Effector memory CD4-positive, alpha-beta T cell (primary cell): ENCODE measurements around the gene RNF130.

Experiments used
- DNase-seq, 3 donors: peaks; one replicate each; pipeline ENCODE4 v3.0.0-alpha.2; 2020
- H3K27ac ChIP-seq: 2 replicates; pipeline ENCODE4 v1.7.0; 2013; ENCODE audit warnings: mild to moderate bottlenecking, low read length, moderate library complexity; ENCODE audit not compliant: insufficient read depth, poor library complexity, severe bottlenecking
- H3K27me3 ChIP-seq: replicated peaks from 2 replicates; pipeline ENCODE4 v1.7.0; 2013; ENCODE audit warnings: mild to moderate bottlenecking, low read length; ENCODE audit not compliant: insufficient read depth, control insufficient read depth, poor library complexity, severe bottlenecking
- H3K36me3 ChIP-seq: 2 replicates; pipeline ENCODE4 v1.7.0; 2013; ENCODE audit warnings: mild to moderate bottlenecking, low read length, moderate library complexity; ENCODE audit not compliant: control insufficient read depth, insufficient read depth
- H3K4me1 ChIP-seq: 2 replicates; pipeline ENCODE4 v1.7.0; 2013; ENCODE audit warnings: low read length, mild to moderate bottlenecking; ENCODE audit not compliant: control insufficient read depth, insufficient read depth, poor library complexity, severe bottlenecking
- H3K4me3 ChIP-seq: 2 replicates; pipeline ENCODE4 v1.7.0; 2013; ENCODE audit warnings: low read length, low read depth, mild to moderate bottlenecking; ENCODE audit not compliant: insufficient read depth, poor library complexity, severe bottlenecking
- H3K9me3 ChIP-seq: 2 replicates; pipeline ENCODE4 v1.7.0; 2013; ENCODE audit warnings: mild to moderate bottlenecking, low read length, moderate library complexity; ENCODE audit not compliant: control insufficient read depth

Gene RNF130

GRCh38 chr5:180114304-180115003 is 42.9 kb upstream of the RNF130 start:
- H3K4me3 ChIP-seq: no peak overlapping the region
- DNase-seq: no peak
- H3K36me3 ChIP-seq: no peaks in the 10 kb centered on the region
- H3K27ac ChIP-seq: no peak overlapping the region
- H3K4me1 ChIP-seq: no peaks in the 10 kb centered on the region
- no peaks in the 10 kb centered on the region for H3K9me3 ChIP-seq
- H3K27me3 ChIP-seq: no peaks in the 10 kb centered on the region

- H3K4me1 ChIP-seq: no peaks in the 10 kb centered on the region
- no peak overlapping the region for H3K4me3 ChIP-seq
- H3K36me3 ChIP-seq: no peaks in the 10 kb centered on the region
- no peak overlapping the region for H3K27ac ChIP-seq
- no peaks in the 10 kb centered on the region for H3K9me3 ChIP-seq
- DNase-seq: no peak
- H3K27me3 ChIP-seq: no peaks in the 10 kb centered on the region
Measured at GRCh38 chr5:180113660-180114303, 42.2 kb upstream of the RNF130 start.

- no peak for DNase-seq
Measured at GRCh38 chr5:180112181-180112861, 40.8 kb upstream of the RNF130 start.

GRCh38 chr5:180111273-180112002 is 39.9 kb upstream of the RNF130 start:
- DNase-seq: no peak
- Histone ChIP-seq H3K36me3 (no peaks in the 10 kb centered on the region), H3K27me3 (no peaks in the 10 kb centered on the region), H3K4me1 (no peaks in the 10 kb centered on the region), H3K27ac (no peak overlapping the region), H3K9me3 (no peaks in the 10 kb centered on the region), H3K4me3 (no peak overlapping the region)

More at GRCh38 chr5:180112181-180112861, 40.8 kb upstream of the RNF130 start:
- Histone ChIP-seq H3K36me3 (no peaks in the 10 kb centered on the region), H3K27me3 (no peaks in the 10 kb centered on the region), H3K4me1 (no peaks in the 10 kb centered on the region), H3K27ac (no peak overlapping the region), H3K9me3 (no peaks in the 10 kb centered on the region), H3K4me3 (no peak overlapping the region)

- H3K9me3 ChIP-seq: no peaks in the 10 kb centered on the region
- no peaks in the 10 kb centered on the region for H3K27me3 ChIP-seq
- DNase-seq: no peak
- no peaks in the 10 kb centered on the region for H3K36me3 ChIP-seq
- H3K27ac ChIP-seq: no peak overlapping the region
- H3K4me3 ChIP-seq: no peak overlapping the region
- no peaks in the 10 kb centered on the region for H3K4me1 ChIP-seq
Measured at GRCh38 chr5:180109920-180110319, 38.4 kb upstream of the RNF130 start.

- DNase-seq: no peak
- no peaks in the 10 kb centered on the region for H3K36me3 ChIP-seq
- H3K27me3 ChIP-seq: no peaks in the 10 kb centered on the region
- H3K4me3 ChIP-seq: no peak overlapping the region
- no peaks in the 10 kb centered on the region for H3K4me1 ChIP-seq
- no peaks in the 10 kb centered on the region for H3K9me3 ChIP-seq
- no peak overlapping the region for H3K27ac ChIP-seq
Measured at GRCh38 chr5:180107005-180107404, 35.4 kb upstream of the RNF130 start.

- DNase-seq: no peak
- no peaks in the 10 kb centered on the region for H3K4me1 ChIP-seq
- no peaks in the 10 kb centered on the region for H3K27me3 ChIP-seq
- no peaks in the 10 kb centered on the region for H3K9me3 ChIP-seq
- H3K27ac ChIP-seq: no peak overlapping the region
- H3K36me3 ChIP-seq: no peaks in the 10 kb centered on the region
- no peak overlapping the region for H3K4me3 ChIP-seq
Measured at GRCh38 chr5:180105827-180106312, 34.3 kb upstream of the RNF130 start.

- no peaks in the 10 kb centered on the region for H3K4me1 ChIP-seq
- H3K27me3 ChIP-seq: no peaks in the 10 kb centered on the region
- H3K36me3 ChIP-seq: no peaks in the 10 kb centered on the region
- no peak overlapping the region for H3K4me3 ChIP-seq
- H3K9me3 ChIP-seq: no peaks in the 10 kb centered on the region
- no peak overlapping the region for H3K27ac ChIP-seq
- DNase-seq: no peak
Measured at GRCh38 chr5:180104168-180104530, 32.6 kb upstream of the RNF130 start.

- H3K27ac ChIP-seq: no peak overlapping the region
- DNase-seq: no peak
- H3K36me3 ChIP-seq: no peaks in the 10 kb centered on the region
- no peak overlapping the region for H3K4me3 ChIP-seq
- H3K9me3 ChIP-seq: no peaks in the 10 kb centered on the region
- H3K4me1 ChIP-seq: no peaks in the 10 kb centered on the region
- no peaks in the 10 kb centered on the region for H3K27me3 ChIP-seq
Measured at GRCh38 chr5:180103487-180104167, 32.1 kb upstream of the RNF130 start.
